LoVo (cell line): ENCODE data around the gene RMC1.
"Not testable (repeated sequence)": the region's sequence is repeated elsewhere in the genome, so short reads cannot be mapped to it uniquely, and the experiment has no call there.

Experiments used
- DNase-seq: peaks from one replicate; pipeline ENCODE4 v3.0.0-alpha.2; 2016; ENCODE audit warnings: low spot score

The RMC1 gene

GRCh38 chr18:23503038-23503962 lies at the start of gene RMC1:
TSS of gene RMC1 (plus strand) at chr18:23503511. CDS start at chr18:23503619, 108 bp downstream.
- DNase-seq: peak; percentile 94

- peak; percentile 32 for DNase-seq
Measured at GRCh38 chr18:23453680-23454058, 49.6 kb upstream of the RMC1 start.

GRCh38 chr18:23456835-23457234 lies 46.5 kb upstream of the RMC1 start:
- DNase-seq: no peak

GRCh38 chr18:23458830-23459529 lies 44.3 kb upstream of the RMC1 start:
- DNase-seq: no peak

- DNase-seq: no peak
Measured at GRCh38 chr18:23459530-23459921, 43.8 kb upstream of the RMC1 start.

- DNase-seq: peak; percentile 44
Measured at GRCh38 chr18:23460285-23461273, 42.7 kb upstream of the RMC1 start.

- DNase-seq: no peak
Measured at GRCh38 chr18:23462876-23463275, 40.4 kb upstream of the RMC1 start.

- no peak for DNase-seq
Measured at GRCh38 chr18:23468753-23469459, 34.4 kb upstream of the RMC1 start.

- DNase-seq: no peak
Measured at GRCh38 chr18:23470620-23471387, 32.5 kb upstream of the RMC1 start.

- DNase-seq: no peak
Measured at GRCh38 chr18:23471486-23471885, 31.8 kb upstream of the RMC1 start.

GRCh38 chr18:23479829-23480505 lies 23.3 kb upstream of the RMC1 start:
- DNase-seq: no peak

GRCh38 chr18:23484561-23485182 lies 18.6 kb upstream of the RMC1 start:
- no peak for DNase-seq

- no peak for DNase-seq
Measured at GRCh38 chr18:23485386-23485785, 17.9 kb upstream of the RMC1 start.

GRCh38 chr18:23487738-23488570 lies 15.4 kb upstream of the RMC1 start:
- no peak for DNase-seq

GRCh38 chr18:23489586-23489985 lies 13.7 kb upstream of the RMC1 start:
- DNase-seq: not testable (repeated sequence)

GRCh38 chr18:23493654-23494053 lies 9.7 kb upstream of the RMC1 start:
- no peak for DNase-seq

GRCh38 chr18:23494992-23495391 lies 8.3 kb upstream of the RMC1 start:
- peak; percentile 26 for DNase-seq

GRCh38 chr18:23495723-23496440 lies 7.4 kb upstream of the RMC1 start:
- DNase-seq: no peak
